Measurements from ENCODE around the gene IPO9.

Gene IPO9

DNA sequence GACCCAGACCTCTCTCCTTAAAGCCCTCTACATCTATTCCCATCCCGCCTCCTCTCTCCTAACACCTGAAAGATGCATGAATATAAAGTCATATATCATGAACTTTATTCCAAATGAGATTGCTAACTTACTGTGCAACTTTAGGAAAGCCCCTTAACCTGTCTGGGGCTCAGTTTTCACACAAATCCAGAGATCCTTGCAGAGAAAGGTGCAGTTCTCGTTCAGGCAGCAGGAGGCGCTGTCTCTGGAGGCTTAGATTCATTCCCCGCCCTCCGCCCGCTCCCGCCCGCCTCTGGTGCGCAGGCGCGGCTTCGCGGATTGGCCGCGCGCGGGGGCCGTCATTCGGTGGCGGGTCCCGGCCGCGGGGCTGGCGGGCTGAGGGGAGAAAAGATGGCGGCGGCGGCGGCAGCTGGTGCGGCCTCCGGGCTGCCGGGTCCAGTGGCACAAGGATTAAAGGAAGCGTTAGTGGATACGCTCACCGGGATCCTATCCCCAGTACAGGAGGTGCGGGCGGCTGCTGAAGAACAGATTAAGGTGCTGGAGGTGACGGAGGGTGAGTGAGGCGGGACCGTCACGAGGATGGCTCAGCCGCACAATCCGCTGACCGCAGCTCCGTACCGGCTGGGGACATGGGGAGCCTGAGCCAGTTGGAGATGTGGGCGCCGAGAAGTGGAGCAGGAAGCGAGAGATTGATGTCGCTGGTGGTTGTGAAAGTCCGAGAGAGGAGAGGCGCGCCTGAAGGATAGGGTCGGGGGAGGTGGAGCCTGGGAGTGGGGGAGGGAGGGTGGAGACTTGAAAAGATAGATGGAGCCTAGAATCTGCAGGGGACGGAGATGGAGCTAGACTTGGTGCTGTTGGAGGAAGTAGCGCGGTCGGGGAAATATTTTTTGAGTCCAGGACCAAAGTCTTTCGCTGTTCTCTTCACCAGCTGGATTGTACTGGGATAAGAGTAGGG lies at the start of gene IPO9:
TSS of gene IPO9 (plus strand) at position 338 of the 955 bp plus-strand sequence. CDS start at position 391, 53 bp downstream.
- DNase-seq (ENCODE audit: low spot score) = peak; percentile 84

DNA sequence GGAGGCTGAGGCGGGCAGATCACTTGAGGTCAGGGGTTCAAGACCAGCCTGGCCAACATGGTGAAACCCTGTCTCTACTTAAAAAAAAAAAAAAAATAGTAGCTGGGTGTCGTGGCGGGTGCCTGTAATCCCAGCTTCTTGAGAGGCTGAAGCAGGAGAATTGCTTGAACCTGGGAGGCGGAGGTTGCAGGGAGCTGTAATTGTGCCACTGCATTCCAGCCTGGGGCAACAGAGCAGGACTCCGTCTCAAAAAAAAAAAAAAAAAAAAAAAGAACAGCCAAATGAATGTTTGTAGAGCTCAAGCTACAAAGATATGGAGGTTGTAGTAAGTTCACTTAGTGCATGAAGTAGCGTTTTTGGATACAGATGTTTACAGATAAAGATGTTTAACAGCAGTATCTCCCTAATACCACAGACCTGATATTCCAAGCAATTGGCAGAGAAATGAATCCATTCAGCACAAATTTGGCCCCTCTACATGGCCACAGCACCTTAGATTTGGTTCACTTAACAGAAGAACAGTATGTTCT lies 49.5 kb upstream of the IPO9 start:
- DNase-seq (ENCODE audit: low spot score) = no peak

DNA sequence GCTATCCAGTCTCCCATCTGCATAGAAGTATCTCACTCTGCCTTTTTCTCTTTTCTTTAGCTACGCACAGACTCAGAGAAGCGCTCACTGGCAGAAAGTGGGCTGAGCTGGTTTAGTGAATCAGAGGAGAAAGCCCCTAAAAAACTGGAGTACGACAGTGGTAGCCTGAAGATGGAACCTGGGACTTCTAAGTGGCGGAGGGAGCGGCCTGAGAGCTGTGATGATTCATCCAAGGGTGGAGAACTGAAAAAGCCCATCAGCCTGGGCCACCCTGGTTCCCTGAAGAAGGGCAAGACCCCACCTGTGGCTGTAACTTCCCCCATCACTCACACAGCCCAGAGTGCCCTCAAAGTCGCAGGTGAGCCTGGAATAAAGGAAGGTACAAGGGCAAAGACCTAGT lies 48.0 kb upstream of the IPO9 start:
- DNase-seq (ENCODE audit: low spot score) = no peak

DNA sequence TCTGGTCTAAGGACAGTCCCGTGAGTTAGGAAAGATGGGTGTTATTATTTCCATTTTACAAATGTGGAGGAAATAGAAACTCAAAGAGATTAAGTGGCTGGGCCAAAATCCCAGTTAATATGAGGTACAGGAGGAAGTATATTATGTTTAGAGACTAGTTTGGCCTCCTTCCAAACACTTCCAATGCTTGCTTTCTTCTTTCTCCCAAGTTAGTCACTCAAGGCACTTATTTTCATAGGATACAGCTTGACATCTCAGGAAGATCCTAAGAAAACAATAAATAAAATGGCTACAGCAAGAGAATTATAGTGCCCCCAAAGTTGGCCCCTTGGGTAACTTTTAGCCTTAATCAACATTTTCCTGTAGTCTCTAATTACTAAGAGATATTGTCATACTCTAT lies 47.5 kb upstream of the IPO9 start:
- no peak for DNase-seq (ENCODE audit: low spot score)

DNA sequence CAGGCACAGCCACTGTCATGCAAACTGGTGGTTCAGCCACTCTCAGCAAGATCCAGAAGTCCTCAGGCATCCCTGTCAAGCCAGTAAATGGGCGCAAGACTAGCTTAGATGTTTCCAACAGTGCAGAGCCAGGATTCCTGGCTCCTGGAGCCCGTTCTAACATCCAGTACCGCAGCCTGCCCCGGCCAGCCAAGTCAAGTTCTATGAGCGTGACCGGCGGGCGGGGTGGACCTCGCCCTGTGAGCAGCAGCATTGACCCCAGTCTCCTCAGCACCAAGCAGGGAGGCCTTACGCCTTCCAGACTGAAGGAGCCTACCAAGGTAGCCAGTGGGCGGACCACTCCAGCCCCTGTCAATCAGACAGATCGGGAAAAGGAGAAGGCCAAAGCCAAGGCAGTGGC lies 46.6 kb upstream of the IPO9 start:
- DNase-seq (ENCODE audit: low spot score) = no peak

DNA sequence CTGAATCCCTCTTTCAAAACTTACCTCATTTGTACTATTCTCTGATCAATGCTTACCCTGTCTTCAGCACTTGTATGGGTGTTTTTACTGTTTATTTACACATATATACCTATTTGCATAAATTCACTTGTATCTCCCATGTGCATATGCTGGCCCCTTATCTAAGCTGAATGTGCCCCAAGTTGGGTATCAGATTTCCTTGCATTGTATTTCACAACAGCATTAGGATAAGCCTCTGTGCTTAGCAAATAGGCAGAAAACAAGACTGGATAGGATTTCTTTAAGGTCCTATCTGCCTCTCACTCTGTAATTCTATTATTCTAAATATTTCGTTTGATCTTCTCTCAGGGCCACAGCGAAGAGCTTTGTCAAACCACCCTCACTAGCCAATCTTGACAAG lies 45.9 kb upstream of the IPO9 start:
- no peak for DNase-seq (ENCODE audit: low spot score)

DNA sequence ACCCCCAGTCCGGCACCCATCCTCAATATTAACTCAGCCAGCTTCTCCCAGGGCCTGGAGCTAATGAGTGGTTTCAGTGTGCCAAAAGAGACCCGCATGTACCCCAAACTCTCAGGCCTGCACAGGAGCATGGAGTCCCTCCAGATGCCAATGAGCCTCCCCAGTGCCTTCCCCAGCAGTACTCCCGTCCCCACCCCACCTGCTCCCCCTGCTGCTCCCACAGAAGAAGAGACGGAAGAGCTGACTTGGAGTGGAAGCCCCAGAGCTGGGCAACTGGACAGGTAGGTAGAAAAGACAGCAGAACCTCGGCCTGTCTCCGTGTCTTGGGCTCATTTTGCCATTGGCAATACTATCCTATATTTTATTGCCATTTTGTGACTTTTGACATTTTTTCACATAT lies 45.4 kb upstream of the IPO9 start:
- DNase-seq (ENCODE audit: low spot score) = no peak

GRCh38 chr1:201785291-201785690 lies 43.7 kb upstream of the IPO9 start:
- DNase-seq (ENCODE audit: low spot score) = no peak

DNA sequence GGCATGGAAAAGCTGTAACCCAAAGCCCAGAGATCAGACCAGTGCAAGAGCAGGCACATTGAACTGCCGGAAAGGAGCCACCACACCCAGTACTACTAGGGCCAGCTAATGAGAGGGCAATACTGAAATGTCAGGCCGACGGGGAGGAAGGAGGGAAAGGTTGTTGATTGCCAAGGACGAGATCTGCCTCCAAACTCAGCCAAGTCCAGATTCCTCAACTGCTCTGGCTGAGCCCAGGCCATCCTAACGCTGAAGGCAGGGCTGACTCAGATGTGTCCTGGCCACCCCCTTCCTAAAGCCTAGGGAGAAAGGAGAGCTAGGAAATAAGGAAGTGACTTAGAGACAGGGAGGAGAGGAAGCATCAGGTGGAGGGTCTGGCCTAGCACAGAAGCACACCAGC lies 42.1 kb upstream of the IPO9 start:
- DNase-seq (ENCODE audit: low spot score) = no peak

GRCh38 chr1:201788296-201788695 lies 40.7 kb upstream of the IPO9 start:
- DNase-seq (ENCODE audit: low spot score) = no peak

GRCh38 chr1:201789245-201789644 lies 39.7 kb upstream of the IPO9 start:
- DNase-seq (ENCODE audit: low spot score) = no peak

- DNase-seq (ENCODE audit: low spot score) = no peak
Measured at GRCh38 chr1:201790261-201790660, 38.7 kb upstream of the IPO9 start.

GRCh38 chr1:201791051-201791778 lies 37.7 kb upstream of the IPO9 start:
- DNase-seq (ENCODE audit: low spot score) = no peak

DNA sequence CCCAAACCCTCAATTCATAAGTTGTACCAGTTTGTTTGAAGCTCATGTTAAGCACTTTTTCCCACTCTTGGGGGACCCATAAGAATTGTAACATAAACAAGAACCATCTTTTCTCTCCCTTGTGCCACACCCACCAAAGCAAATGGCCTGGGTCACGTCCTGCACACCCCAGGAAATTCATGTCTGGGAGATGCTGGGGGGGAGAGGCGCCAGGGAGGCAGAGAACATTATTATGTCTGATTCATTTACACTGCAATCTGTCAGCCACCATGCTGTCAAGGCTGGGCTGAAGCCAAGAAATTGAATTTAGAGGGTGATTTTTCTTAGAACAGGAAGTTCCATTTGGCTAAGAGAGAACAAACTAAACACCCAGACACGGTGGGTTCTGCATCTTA lies 37.2 kb upstream of the IPO9 start:
- no peak for DNase-seq (ENCODE audit: low spot score)

DNA sequence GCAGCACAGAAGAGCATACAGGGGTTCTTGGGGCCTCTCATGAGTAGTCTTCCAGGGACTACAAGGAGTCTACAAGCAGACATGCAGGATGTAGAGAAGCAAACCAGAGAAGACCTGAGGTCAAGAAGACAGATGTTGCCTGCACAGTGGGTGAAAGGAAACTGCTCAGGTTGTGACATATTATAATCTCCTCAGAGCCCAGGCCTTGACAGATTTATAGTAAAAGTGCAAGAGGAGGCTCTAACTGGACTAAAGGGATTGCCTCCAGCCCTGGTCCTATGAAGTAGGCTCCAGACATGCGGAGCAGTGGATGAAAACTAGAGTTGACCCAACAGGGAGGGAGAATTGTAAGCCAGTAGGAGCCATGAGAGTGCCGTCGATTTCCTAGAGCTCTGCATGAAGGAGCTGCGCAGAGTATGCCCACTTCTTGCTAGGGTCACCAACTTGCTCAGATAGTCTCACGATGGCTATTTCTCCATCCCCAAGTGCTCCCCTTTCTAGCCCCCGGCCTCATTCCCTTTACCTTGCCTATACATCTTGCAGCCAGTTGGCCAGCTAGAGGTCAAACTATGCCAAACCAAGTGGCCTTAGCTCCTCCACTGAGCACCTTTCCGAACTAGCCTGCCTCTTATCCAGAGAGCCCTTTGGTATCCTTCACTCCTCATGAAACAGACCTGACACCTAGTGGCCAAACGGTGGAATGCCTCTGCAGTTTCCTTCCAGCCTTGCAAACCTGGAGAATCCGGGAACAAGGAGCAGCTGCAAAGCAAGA lies 36.2 kb upstream of the IPO9 start:
- DNase-seq (ENCODE audit: low spot score) = peak; percentile 65

DNA sequence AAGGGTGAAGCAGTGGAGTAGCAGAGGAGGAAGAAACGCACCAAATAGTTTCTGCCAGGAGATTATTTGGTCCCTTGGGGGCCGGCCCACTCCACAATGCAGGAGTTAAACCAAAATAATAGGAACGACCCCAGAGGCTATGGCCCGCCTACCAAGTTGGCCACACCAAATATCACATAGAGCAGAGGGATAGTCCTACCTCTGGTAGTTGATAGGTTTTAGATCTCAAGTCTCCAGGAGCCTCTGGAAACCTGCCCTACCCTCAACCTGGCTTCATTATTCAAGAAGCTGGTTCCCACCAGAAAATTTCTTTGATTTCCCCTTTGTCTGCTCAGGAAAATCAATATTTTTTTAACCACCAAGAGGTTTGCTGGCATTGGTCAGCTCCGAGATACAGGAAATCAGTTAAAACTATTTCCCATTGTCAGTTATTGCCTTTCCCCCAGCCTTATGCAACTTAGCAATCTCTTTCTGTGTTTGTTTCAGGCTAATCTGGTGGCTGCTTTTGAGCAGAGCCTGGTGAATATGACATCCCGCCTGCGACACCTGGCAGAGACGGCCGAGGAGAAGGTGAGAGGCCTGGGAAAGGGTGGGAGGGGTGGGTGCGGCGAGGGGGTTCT lies 35.5 kb upstream of the IPO9 start:
- DNase-seq (ENCODE audit: low spot score) = no peak

DNA sequence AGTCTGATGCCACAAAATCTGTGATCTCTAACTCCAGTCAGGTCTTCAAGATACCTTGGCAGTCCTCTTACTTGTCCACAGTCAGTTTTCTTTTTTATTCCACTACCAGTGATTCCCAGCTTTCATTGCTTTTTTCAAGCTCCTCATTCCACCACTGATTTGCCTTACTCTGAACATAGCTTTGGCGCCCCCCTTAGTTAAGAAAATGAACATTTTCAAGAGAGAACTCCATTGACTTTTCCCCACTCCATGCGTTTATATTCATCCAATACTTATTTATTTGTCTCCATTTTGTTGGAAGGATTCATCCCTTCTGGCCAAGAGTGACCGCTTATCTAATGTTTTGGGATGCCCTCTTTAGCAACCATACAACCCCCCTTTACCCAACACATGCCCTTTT lies 33.9 kb upstream of the IPO9 start:
- no peak for DNase-seq (ENCODE audit: low spot score)

DNA sequence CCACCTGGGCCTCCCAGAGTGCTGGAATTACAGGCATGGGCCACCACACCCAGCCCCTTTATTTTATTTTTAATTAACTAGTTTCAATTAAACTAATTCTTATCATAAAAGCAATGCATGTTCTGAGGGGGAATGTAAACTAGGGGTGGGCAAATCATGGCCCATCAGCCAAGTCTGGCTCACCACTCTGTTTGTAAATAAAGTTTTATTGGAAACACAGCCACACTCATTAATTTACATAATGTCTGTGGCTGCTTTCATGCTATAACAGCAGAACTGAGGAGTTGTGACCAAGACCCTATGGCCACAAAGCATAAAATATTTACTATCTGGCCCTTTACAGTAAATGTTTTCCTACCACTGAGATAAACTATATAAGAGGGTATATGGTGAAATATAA lies 28.7 kb upstream of the IPO9 start:
- no peak for DNase-seq (ENCODE audit: low spot score)

DNA sequence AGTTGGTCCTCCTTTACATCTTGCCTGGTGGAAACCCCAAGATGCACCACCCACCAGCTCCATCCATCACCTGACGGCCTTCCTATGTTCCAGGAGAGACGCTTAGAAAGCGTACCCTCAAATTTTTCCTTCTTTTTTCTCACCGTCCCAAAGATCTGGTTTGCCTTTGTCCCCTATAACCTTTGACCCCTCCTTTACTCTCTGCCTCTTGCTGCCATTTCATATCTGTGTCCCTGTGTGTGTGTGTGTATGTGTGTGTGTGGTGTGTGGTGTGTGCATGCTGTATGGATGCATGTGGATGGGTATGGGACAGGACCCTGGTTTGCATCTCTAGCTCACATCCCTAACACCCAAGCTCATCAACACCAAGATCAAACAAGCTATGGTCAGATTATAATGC lies 22.2 kb upstream of the IPO9 start:
- no peak for DNase-seq (ENCODE audit: low spot score)

DNA sequence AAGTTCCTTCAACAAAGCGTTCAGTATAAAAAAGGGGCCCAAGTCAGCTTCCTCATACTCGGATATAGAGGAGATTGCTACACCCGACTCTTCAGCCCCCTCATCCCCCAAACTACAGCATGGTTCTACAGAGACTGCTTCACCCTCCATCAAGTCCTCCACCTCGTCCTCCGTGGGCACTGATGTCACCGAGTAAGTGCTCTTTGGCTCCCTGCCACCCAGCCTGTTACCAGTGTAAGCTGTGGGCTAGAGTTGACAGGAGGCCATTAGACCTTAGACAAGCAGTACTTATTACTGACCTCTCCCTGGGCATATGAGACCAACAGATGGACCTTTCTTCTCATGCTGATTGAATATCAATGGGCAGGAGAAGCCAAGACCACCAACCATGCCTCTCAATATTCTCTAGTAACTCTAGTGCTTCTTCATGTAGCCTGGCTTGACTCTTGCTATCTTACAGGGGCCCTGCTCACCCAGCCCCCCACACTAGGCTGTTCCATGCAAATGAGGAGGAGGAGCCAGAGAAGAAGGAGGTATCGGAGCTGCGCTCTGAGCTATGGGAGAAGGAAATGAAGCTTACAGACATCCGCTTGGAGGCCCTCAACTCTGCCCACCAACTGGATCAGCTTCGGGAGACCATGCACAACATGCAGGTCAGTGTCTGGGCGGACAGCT lies 20.9 kb upstream of the IPO9 start:
- no peak for DNase-seq (ENCODE audit: low spot score)

- DNase-seq (ENCODE audit: low spot score) = no peak
Measured at GRCh38 chr1:201808633-201808990, 20.3 kb upstream of the IPO9 start.

Measured in HuH-7.5 (cell line).